ENCODE results near the gene BIN1.

DNA sequence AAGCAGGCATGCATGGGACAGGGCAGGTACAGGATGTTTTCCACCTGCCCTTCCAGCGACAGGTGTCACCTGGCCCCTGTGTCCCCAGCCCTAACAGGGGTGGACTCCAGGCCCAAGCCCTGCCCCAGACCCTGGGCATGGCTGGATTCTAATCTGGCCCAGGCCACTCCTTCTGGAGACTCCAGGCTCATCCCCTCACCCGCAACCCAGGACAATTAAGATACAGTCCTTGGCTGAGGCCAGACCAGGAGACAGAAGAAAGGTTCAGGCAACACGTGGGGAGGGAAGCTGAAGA, 9.5 kb downstream of the BIN1 start:
- TF ChIP-seq, protein P1, sequence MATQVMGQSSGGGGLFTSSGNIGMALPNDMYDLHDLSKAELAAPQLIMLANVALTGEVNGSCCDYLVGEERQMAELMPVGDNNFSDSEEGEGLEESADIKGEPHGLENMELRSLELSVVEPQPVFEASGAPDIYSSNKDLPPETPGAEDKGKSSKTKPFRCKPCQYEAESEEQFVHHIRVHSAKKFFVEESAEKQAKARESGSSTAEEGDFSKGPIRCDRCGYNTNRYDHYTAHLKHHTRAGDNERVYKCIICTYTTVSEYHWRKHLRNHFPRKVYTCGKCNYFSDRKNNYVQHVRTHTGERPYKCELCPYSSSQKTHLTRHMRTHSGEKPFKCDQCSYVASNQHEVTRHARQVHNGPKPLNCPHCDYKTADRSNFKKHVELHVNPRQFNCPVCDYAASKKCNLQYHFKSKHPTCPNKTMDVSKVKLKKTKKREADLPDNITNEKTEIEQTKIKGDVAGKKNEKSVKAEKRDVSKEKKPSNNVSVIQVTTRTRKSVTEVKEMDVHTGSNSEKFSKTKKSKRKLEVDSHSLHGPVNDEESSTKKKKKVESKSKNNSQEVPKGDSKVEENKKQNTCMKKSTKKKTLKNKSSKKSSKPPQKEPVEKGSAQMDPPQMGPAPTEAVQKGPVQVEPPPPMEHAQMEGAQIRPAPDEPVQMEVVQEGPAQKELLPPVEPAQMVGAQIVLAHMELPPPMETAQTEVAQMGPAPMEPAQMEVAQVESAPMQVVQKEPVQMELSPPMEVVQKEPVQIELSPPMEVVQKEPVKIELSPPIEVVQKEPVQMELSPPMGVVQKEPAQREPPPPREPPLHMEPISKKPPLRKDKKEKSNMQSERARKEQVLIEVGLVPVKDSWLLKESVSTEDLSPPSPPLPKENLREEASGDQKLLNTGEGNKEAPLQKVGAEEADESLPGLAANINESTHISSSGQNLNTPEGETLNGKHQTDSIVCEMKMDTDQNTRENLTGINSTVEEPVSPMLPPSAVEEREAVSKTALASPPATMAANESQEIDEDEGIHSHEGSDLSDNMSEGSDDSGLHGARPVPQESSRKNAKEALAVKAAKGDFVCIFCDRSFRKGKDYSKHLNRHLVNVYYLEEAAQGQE (IDR thresholded peaks at IDR 0.05; ENCODE audit: insufficient read depth in 1 of 2, low read depth in 2 of 2, low read length in 2 of 2) = no peak
- TF ChIP-seq POLR2AphosphoS5 (IDR thresholded peaks at IDR 0.05; ENCODE audit: low read depth, low read length) = no peak
- no peak for TF ChIP-seq SIN3A (IDR thresholded peaks at IDR 0.05; ENCODE audit: borderline replicate concordance, insufficient read depth, low read length)
- no peak for TF ChIP-seq FOXP2 (optimal IDR thresholded peaks at IDR 0.05; ENCODE audit: borderline replicate concordance, extremely low read depth, extremely low read length, insufficient read depth)
- TF ChIP-seq TAF1 (IDR thresholded peaks at IDR 0.05; ENCODE audit: borderline replicate concordance, insufficient read depth, low read length) = no peak

Data from PFSK-1 (cell line).